ENCODE data around the gene APOBEC3A. TPM values are rescaled to one million over a fixed set of nuclear protein-coding genes. Genes with fewer than 3 reads are reported as not detected.

Gene APOBEC3A
- total RNA-seq (2014; rRNA removed; shearing (Covaris generic)): not detected in 2 replicates
- not detected in 2 replicates for polyA plus RNA-seq (2015; cell fraction: cytosol; rRNA removed)
- polyA plus RNA-seq (2015; cell fraction: nucleus; rRNA removed): not detected in 2 replicates

- DNase-seq (ENCODE audit: low read depth): no peak
These were observed at the start of gene APOBEC3A for GRCh38 chr22:38957046-38957770. APOBEC3A (plus strand) TSS chr22:38957609; CDS start chr22:38957692, 83 bp downstream.

DNA sequence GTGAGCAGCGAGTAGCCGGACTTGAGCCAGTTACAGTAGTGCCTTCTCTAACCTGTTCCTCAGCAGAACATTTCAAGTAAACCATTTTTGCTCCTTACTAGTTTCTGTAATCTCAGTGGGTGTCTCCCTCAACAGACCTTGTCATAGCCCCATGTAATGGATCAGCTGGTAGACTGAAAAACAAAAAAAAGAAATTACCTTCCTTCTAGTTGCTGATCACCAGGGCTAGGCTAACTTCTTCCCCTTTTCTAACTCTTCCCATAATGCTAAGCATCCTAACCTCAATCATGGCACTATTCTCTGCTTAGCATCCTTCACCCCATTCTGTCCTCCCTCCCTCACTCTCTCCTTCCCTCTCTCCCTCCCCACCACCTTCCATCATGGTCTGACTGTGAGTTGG is 49.6 kb upstream of the APOBEC3A start:
- DNase-seq (ENCODE audit: low read depth): no peak

DNA sequence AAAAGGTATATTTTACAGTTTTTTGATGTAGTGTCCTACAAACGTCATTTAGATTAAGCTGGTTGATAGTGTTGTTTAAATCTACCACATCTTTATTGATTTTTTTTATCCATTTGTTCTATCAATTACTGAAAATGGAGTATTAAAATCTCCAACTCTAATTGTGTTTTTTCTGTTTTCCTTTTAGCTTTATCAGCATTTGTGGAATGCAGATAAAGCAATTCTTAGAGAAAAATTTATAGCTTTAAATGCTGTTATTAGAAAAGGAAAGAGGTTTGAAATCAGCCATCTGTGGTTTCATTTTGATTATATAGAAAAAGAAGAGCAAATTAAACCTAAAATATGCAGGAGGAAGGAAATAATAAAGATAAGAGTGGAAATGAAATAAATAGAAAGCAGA is 46.0 kb upstream of the APOBEC3A start:
- no peak for DNase-seq (ENCODE audit: low read depth)

GRCh38 chr22:38919631-38920190 is 37.7 kb upstream of the APOBEC3A start:
- DNase-seq (ENCODE audit: low read depth): no peak

- DNase-seq (ENCODE audit: low read depth): no peak
These were observed 36.3 kb upstream of the APOBEC3A start for GRCh38 chr22:38921120-38921519.

DNA sequence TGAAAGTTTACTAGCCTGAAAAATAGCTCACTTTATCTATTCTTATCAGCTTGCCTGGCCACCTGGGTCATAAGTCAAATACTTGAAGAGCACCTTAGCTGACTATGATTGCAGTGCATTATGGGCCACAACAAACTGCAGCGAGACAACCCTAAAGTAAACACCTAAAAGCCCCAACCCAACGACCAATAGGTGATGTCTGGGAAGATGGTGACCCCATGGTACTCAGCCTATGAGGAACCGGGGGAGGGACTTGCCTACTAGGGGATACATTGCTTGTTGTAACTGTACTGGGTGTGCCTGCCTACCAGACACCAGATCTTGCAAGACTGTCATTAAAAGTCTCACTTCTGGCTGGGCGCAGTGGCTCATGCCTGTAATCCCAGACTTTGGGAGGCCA is 35.6 kb upstream of the APOBEC3A start:
- no peak for DNase-seq (ENCODE audit: low read depth)

DNA sequence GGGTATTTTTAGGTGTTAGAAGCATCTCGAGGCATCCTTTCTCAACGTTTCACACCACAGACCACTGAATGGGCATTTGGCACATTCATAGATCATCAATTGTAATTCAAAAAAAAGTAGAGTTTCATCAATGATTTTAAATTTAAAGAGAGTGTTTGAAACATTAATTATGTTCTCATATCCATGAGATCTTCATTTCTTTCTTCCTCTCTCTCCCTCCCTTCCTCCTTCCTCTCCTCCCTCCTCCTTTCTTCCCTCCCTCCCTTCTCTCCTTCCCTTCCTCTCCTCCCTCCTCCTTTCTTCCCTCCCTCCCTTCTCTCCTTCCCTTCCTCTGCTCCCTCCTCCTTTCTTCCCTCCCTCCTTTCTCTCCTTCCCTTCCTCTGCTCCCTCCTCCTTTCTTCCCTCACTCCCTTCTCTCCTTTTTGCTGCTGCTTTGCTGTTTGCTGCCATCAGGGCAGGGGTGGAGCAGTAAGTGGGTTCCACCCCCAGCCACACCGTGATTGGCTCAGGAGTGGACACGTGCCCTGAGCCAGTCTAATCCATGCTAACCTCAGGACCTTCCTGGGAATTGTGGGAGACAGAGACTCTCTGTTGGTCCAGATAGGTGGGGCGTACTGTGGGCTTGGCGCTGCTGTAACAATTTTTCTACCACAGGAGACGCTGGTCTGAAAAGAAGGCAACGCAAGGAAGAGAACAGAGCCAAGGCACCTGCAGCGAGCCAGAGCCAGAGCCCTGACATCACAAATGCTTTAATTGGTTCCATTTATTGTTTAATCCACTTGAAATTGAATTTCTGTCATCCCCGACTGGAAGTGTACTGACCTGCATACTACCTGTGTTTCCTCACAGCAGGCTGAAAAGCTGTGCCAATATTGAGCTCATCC is 33.7 kb upstream of the APOBEC3A start:
- peak; percentile 86 for DNase-seq (ENCODE audit: low read depth)

DNA sequence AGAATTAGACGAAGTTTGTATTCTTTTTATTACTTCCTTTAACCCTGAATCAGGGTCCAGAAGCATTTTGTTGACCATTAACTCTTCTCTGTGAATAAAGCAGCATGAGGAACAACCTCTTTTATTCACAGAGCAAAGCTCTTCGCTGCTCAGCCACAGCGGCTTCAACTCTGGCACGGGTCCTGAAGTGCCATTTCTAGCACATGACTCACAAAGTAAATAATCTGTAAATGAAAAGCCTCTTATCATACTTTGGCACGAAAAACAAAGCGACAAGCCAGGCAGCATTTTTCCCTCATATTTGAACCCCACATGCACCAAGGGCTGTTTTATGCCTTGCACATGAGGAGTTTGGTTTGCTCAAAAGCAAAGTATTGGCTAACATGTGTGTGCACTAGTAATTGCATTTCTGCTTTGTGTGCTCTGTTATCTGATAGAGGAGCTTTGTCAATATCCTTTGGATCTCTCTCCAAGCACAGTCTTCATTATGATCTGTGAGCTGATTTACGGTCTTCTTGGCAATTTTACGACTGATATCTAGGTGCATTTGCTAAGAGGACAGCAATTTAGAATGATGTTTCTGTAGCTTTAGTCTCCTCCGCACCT is 33.0 kb upstream of the APOBEC3A start:
- peak; percentile 84 for DNase-seq (ENCODE audit: low read depth)

- peak; percentile 35 for DNase-seq (ENCODE audit: low read depth)
These were observed 31.8 kb upstream of the APOBEC3A start for GRCh38 chr22:38925571-38926041.

DNA sequence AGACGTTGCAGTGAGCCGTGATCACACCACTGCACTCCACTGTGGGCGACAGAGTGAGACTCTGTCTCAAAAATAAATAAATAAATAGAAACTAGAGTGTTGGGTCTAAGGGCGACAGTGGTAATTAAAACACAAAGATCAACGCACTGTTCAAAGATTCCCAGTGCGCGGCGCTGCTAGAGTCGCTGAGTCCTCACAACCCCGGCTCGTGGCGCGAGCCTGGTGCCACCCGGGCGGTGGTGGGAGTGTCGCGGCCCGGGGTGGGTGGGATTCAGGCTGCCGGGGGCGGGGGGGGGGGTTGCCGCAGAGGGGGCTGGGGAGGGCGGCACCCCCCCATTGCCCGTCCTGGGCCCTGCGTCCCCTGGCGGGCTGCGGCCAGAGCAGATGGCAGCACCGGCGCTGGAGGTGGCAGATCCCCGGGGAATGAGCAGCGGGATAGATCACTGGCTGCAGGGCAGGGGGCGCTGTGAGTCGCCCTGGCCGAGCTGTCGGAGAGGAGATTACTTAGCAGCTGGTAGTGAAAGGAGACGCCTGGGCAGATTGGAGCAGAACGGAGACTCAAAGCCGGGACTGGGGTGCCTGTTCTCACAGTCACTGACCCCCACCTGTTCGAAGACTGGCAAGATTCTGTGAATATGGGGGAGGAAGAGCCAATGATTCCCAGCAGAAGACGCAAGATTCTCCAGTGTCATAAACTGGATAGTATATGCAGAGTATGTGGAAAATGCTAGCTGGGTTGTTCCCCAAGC is 30.2 kb upstream of the APOBEC3A start:
- DNase-seq (ENCODE audit: low read depth): no peak

GRCh38 chr22:38930512-38930911 is 26.9 kb upstream of the APOBEC3A start:
- no peak for DNase-seq (ENCODE audit: low read depth)

GRCh38 chr22:38935023-38935422 is 22.4 kb upstream of the APOBEC3A start:
- DNase-seq (ENCODE audit: low read depth): no peak

DNA sequence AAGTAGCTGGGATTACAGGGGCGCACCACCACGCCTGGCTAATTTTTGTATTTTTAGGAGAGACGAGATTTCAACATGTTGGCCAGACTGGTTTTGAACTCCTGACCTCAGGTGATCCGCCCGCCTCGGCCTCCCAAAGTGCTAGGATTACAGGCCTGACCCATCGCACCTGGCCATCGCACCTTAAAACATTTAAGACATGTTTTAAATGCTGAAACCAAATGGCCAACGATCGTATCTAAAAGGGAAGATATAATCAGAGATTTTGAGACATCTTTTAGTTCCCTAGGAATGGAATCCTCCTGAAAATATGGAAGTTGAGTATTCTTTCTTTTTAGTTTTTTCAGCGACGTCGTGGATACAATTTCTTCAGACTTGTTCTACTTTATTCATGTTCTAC is 21.8 kb upstream of the APOBEC3A start:
- no peak for DNase-seq (ENCODE audit: low read depth)

DNA sequence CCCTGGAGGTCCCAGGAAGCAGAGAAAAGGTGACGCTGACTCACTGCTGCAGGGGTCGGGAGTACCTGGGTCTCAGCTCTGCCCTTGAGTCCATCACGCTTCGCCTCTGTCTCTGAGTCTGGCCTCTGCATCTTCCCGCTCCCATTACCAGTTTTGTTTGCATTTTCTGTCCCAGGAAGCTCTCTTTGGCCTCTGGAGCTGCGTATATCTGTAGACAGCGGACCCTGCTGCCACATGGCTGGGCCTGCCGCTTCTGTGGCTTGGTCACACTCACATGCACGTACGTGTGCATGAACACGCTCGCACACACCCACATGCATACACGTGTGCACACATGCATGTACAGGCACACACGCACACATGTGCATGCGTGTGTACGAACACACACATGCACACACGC is 20.8 kb upstream of the APOBEC3A start:
- DNase-seq (ENCODE audit: low read depth): no peak

- DNase-seq (ENCODE audit: low read depth): no peak
These were observed 20.4 kb upstream of the APOBEC3A start for GRCh38 chr22:38937036-38937435.

GRCh38 chr22:38937541-38937940 is 19.9 kb upstream of the APOBEC3A start:
- no peak for DNase-seq (ENCODE audit: low read depth)

DNA sequence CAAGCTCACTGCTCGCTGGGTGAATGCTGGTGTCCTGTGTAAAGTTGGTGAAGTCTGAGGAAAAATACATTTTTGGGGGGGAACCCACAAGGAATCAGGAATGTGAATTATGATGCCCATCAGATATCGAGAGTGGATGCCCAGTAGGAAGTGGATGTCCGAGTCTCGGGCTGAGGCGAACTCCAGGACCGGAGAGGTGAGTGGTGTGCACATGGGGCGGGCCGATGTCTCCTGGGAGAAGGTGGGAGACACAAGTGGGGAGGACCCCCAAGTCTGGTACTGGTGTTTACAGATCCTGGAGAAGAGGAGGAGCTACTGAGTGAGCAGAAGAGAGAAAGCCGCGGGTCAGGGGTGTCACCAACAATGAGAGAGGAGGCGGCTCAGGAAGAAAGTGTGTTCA is 19.2 kb upstream of the APOBEC3A start:
- DNase-seq (ENCODE audit: low read depth): no peak

- DNase-seq (ENCODE audit: low read depth): no peak
These were observed 18.5 kb upstream of the APOBEC3A start for GRCh38 chr22:38938925-38939324.

GRCh38 chr22:38940811-38941384 is 16.5 kb upstream of the APOBEC3A start:
- DNase-seq (ENCODE audit: low read depth): no peak

DNA sequence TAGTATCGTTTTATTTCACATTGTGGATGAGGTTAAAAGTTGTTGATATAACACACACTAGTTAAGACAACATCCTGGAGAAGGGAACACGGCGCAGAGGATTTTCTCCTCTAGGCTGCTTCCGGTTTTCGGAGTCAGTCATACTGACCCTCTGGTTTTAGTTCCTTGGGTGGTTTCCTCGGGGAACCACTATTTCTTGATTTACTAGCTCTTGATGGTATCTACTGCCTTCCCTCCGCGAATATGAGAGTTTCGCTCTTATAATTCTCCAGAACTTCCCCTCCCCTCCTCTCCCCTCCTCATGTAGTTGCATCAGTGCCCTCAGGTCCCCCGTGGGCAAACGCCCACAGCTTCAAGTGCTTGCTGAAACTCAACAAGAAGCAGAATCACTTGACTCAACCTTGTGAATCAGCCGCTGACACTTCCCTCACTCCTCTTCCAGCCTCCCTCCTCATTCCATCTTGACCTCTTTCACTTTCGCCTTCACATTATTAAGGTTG is 15.9 kb upstream of the APOBEC3A start:
- DNase-seq (ENCODE audit: low read depth): no peak

Data from HT1080 (cell line).